HG02973 (cell line): ENCODE measurements around the gene ZDHHC13.

ENCODE experiments used
- ATAC-seq: cut with Tn5 transposase; IDR thresholded peaks from one replicate; pipeline ENCODE4 v1.9.1; 2021; ENCODE audit warnings: moderate library complexity; ENCODE audit not compliant: unreplicated experiment

The ZDHHC13 gene

DNA sequence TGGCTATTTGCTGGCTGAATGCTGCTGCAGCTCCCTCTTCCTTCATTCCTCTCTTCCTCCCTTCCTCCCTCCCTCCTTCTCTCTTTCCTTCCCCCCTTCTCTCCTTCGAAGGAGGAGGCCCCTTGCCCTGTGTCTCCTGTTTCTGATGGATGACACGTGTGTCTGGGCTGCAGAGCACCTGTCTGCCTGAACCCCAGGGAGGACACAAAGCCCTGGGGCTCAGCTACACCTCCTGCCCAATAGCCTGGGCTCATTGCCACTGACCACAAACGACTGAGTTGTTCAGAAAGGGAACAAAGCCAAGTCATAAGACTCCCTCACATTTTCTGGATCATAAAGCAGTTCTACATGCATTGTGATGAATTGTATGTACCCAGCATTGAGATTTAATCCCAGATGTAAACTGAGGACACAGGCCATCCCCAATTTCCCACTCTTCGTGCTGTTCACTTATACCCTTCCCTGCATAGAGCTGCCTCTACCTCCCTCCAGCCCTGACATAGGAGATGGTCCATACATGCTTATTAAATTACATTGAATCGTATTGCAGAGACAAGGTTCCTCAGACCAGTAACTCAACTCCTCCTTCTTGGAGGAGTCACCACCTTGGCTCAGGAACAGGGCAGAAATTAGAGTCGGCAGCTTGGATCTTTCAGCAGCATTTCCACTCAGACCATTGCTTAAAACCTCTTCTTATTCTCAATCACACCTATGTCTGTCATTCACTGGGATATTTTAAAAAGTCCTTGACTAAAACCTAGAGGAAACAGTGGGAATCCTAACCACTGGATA is 83.6 kb downstream of the ZDHHC13 start:
- no peak for ATAC-seq

DNA sequence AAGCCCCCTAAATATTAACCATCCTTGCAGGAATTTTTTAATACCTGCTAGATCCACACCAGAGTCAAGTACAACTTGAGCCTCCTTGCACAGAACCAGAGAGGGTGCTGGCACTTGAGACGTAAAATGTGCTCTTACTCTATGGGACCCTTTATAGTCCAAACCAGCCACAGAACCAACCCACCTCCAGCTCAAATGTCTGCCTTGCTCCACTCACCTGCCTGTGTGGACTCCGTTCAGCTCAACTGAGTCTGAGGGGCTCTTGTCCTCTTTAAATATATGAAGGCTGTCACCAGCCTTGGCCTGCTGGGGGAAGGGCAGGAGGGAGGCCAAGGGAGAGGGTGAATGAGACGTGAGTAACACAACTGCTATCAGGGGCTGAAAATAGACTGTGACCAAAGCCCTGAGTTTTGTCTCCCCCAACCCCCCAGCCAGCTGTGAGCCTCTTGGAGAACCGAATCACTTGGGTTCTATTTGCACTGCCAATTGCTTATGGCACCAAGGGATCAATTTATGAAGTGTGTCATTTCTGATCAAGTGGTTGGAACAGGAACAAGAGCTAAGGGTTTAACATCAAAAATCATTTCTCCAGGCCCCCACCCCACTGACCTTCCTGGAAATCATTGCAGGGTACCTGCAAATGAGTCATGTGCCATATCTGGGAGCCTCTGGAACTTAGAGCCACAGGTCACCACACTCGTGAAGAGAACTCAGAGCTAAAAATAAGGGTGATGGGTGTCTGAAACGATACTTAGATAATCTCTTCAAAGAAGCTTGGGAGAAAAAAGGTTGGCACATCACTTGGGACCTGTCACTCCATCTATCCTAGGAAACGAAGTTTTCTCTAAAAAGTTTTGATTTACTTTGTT is 85.0 kb downstream of the ZDHHC13 start, which contains the start of gene CSRP3:
CSRP3 (minus strand) TSS at position 247 of the 869 bp plus-strand sequence. CDS start 9,535 bp downstream, outside the sequence.
- ATAC-seq, result no peak

DNA sequence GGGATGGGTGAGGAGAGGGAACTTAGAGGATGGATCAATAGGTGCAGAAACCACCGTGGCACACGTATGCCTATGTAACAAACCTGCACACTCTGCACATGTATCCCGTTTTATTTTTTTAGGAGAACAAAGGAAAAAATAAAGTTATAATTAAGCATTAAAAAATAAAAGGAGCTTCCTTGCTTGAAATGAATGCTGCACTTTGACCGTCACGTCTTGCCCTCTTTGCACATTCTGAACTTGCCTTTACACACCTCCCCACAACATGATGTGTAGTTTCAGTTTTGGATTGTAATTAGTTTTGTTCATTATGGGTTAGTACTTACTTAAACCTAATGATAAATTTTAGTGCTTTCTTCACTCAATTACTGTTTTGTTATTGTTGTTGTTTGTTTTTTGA is 87.9 kb downstream of the ZDHHC13 start:
- ATAC-seq, result no peak

DNA sequence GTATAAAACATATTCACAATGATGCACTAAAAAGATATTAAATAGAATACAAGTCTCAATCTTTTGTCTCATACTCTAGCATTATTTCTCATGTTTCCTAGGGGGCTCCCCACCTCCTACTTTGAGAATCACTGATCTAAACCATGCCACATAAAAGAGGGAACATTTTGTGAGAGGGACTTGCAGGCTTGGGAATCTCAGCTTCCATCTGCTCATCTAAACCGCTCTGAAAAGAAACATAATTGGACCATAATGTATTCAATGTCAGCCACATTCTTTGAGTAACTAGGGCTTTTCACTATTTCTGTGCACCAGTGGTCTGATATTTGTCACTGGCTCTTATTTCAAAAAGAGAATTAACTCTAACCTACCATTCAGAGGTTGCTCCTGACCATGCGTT is 91.2 kb downstream of the ZDHHC13 start:
- no peak for ATAC-seq

DNA sequence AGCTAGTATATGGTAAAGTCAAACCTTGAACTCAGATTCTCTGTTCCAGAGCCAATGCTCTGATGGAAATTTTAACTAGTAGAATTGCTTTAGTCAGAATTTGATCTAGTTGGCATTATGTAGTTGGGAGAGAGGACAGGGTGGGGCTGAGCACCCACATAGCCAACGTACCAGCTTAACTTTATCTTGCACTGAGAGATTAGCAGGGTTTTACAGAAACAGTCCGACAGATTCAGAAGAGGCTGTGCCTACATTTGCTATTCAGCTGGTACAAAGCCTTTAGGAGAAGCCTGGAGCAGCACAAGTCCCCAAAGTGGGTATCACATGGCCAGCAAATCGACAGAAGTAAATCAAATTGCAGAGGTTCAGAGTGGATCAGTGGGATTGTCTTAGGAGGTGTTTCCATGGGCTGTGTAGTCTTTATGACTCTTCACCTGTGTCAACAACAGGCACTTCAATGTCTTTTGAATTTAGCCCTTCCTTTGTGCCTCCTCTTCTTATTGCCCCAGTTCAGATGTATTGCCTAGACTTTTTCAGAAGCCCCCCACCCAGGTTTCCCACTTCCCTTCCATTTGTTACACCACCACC is 92.1 kb downstream of the ZDHHC13 start:
- ATAC-seq, result no peak

DNA sequence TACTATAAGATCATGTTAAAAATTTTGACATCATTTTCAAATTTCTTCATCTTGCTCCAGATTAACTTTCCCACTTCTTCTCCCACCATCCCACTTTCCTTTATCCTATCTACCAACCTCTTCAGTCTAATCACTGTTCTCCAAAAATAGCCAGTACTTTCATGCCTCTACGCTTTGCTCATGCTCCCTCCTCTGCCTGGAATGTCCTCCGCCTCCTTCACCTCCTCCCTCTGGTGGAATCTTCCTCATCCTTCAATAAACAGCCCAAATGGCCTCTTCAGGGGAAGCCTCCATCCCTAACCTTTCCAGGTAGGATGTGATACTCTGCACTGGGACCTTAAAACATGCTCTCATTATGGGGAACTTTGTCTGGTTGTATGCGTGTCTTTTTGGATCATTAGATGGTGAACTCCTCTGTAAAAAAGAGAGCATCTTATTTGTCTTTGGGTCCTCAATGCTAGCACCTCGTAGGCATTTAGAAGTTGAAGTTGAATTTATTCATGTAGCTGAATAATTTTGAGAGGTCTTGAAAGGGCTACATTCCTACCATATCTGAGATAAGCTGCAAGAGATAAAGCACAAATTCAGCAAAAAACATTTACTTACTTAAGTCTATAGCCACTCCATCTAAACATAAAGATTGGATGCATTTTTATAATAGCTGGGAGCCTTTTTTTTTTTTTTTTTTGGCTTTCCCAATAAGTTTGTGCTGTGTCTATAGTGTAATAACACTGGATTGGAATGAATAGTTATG is 92.8 kb downstream of the ZDHHC13 start:
- ATAC-seq, result no peak

DNA sequence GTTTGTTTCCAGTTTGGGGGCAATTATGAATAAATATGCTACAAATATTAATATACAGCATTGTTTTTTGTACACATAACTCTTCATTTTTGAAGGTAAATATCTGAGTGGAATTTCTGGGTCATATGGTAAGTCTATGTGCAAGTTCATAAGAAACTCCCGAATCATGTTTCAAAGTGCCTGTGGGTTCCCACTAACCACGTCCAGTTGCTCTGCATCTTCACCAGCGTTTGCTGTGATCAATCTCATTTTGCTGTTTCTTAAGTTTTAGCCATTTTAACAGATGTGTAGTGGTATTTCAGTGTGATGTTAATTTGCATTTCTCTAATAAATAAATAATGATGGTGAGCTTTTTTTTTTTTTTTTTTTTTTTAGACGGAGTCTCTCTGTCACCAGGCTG is 99.1 kb downstream of the ZDHHC13 start:
- ATAC-seq, result no peak

DNA sequence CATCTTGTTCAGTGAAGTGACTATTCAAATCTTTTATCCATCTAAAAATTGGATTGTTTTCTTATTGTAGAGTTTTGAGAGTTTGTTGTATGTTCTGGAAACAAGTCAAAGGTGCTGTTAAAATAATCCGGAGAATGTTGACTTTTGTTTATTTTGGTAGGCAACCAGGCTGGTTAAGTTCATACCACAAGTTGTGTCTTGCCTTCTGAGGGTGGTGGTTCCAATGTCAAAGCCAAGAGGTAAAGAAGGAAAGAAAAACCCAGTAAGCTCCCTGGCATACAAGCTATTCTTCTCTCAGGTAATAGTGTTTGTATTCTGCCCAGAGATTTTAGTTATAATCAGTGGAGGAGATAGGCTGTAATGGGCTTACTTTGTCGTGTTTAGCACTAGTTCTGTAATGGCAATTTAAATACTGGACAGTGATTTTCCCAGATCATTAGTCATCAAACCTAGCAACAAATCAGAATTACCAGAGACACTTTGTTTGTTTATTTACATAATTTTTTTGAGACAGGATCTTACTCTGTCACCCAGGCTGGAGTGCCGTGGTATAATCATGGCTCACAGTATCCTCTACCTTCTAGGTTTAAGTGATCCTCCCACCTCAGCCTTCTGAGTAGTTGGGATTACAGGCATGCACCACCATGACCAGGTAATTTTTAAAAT is 99.9 kb downstream of the ZDHHC13 start:
- ATAC-seq, result no peak

DNA sequence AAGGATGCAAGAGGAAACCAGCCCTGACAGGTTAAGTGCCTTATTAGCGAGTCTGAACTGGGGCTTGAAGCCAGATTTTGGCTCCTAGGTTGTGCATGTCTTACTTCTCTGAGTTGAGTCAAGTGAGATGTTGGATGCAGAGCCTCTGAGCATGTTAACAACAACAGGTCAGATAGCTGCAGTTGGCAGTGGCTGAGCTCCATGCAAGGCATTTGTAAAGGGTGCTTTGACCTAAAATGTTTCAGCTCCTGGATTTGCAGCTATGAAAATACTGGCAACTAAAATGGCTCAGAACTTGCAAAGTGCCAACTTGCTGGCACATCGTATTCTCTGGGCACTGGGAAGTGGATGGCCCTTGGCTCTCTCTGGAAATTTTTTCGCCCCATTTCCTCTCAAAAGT is 101.2 kb downstream of the ZDHHC13 start:
- ATAC-seq, result no peak

DNA sequence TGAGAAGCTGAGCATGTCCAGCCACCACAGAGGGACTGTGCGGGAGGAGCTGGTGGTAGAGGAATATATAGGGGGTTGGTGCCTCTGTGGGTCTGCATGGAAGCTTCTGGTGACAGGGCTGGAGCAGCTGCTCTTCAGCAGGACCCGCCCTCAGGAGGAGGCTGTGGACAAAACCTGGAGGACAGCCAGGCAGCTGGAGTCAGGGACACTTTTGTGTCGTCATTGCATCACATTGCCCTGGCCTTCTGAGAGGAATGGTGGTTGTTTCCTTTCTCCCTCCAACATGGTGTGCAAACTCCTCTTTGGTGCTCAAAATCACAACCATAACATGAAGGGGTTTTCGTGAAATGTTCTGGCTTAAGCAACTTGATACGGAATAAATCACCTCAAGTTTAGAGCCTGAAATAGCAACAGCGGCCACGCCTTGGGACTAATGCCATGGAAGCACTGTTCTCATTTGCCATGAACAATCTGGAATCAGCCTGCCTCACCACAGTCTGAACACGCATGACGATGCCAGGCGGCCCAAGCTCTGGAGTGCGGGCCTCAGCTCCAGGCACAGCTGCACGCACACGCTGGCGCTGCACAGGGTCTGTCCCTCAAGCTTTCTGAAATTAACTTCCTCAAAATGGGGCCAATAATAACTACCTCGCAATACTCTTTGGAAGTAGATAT is 102.0 kb downstream of the ZDHHC13 start:
- ATAC-seq, result no peak

DNA sequence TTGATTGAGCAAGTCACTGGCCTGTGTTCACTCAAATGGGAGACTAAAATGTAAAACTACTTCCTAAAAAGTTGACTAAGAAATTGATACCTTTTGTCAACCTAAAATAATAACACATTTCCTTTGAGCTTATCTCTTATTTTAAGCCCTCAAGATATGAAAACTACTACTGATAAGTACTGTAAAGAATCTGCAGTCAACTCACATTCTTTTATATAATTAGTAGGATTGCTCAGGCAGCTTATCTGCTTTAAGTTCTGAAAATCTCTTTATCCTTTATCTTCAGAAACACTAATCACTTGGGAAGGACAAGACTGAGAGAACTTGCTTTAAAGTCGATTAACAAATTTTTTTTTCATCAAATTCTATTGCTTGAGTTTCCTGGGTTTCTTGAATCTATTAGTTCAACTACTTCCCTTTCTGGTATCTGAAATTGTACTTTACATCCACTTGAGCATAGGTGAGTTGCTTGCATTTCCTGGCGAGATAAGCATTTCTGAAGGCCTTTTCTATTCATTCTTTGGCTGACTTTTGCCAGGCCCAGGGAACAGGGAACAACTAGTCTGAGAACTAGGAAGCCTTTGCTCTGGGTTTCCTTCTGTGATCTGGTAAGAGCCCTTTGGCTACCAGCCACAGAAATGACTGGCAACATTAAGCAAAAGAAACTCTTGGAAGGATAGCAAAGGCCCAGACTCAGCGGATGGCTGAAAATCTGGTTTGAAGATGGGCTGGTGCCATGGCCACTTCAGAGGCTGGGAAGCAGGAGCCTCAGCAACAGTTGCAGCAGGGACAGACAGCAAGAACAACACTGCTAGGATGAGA is 104.1 kb downstream of the ZDHHC13 start:
- no peak for ATAC-seq

DNA sequence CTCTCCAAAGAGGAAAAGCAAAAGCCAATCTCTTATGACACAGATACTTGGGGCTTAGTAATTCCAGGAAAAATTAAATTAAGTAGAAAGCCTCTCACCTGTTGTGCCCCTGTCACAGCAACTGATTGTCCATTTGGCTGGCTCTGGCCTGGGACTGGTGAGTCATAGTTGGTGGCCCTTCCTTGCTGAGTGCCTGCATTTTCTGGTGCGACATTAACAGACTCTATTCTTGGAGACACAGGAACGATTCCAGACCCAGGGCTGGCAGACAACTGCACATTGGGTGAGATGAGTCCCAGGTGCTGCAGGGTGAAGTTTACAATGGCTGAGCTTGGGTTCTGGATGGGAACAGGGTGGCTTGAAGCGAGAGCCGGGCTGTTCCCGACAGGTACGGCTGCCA is 108.2 kb downstream of the ZDHHC13 start:
- ATAC-seq, result no peak

DNA sequence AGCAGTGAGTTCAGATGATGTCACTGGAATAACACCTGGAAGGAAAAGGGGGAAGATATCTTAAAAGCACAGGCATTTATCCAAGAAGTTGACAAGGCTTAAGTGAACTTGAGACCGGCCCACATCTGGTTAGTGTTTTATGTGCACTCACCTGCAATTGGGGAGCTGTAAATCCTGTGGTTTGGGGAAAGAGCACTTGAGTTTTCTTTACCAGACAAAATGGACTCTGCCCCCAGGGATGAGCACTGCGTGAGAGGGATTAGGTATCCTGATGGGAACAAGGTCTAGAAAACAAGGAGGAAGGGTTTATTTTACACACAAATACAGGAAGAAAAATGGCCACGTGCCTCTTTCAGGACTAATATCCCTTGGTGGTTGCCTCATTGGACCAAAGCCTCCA is 108.6 kb downstream of the ZDHHC13 start:
- ATAC-seq, result no peak
